Measurements from ENCODE around the gene IFNAR1.

Gene IFNAR1

GRCh38 chr21:33286600-33287456 is 37.9 kb upstream of the IFNAR1 start:
- DNase-seq (ENCODE audit: extremely low read depth, low read depth), result peak; percentile 80
- no peak for TF ChIP-seq CTCF (IDR thresholded peaks at IDR 0.05; ENCODE audit: low read depth, low read length, missing control alignments)
- H3K4me3 ChIP-seq (replicated peaks; ENCODE audit: low read depth, low read length), result no peak overlapping the region

GRCh38 chr21:33289199-33289819 is 35.5 kb upstream of the IFNAR1 start:
- no peak overlapping the region for H3K4me3 ChIP-seq (replicated peaks; ENCODE audit: low read depth, low read length)
- no peak for DNase-seq (ENCODE audit: extremely low read depth, low read depth)
- no peak for TF ChIP-seq CTCF (IDR thresholded peaks at IDR 0.05; ENCODE audit: low read depth, low read length, missing control alignments)

- no peak for DNase-seq (ENCODE audit: extremely low read depth, low read depth)
- TF ChIP-seq CTCF (IDR thresholded peaks at IDR 0.05; ENCODE audit: low read depth, low read length, missing control alignments), result no peak
- no peak overlapping the region for H3K4me3 ChIP-seq (replicated peaks; ENCODE audit: low read depth, low read length)
These were observed 34.3 kb upstream of the IFNAR1 start for GRCh38 chr21:33290441-33290840.

GRCh38 chr21:33291686-33292085 is 33.1 kb upstream of the IFNAR1 start:
- no peak for DNase-seq (ENCODE audit: extremely low read depth, low read depth)
- no peak overlapping the region for H3K4me3 ChIP-seq (replicated peaks; ENCODE audit: low read depth, low read length)
- TF ChIP-seq CTCF (IDR thresholded peaks at IDR 0.05; ENCODE audit: low read depth, low read length, missing control alignments), result no peak

- DNase-seq (ENCODE audit: extremely low read depth, low read depth), result no peak
- TF ChIP-seq CTCF (IDR thresholded peaks at IDR 0.05; ENCODE audit: low read depth, low read length, missing control alignments), result no peak
- no peak overlapping the region for H3K4me3 ChIP-seq (replicated peaks; ENCODE audit: low read depth, low read length)
These were observed 32.0 kb upstream of the IFNAR1 start for GRCh38 chr21:33292724-33293123.

- TF ChIP-seq CTCF (IDR thresholded peaks at IDR 0.05; ENCODE audit: low read depth, low read length, missing control alignments), result no peak
- DNase-seq (ENCODE audit: extremely low read depth, low read depth), result no peak
- no peak overlapping the region for H3K4me3 ChIP-seq (replicated peaks; ENCODE audit: low read depth, low read length)
These were observed 31.6 kb upstream of the IFNAR1 start for GRCh38 chr21:33293136-33293535.

All from HFF-Myc (cell line).